Measurements from ENCODE around the gene CXCL11. TPM values are rescaled to one million over a fixed set of nuclear protein-coding genes. Genes with fewer than 3 reads are reported as not detected.

The CXCL11 gene
- total RNA-seq, 1 donor from 2014 or later, result not detected

- TF ChIP-seq, protein P1, sequence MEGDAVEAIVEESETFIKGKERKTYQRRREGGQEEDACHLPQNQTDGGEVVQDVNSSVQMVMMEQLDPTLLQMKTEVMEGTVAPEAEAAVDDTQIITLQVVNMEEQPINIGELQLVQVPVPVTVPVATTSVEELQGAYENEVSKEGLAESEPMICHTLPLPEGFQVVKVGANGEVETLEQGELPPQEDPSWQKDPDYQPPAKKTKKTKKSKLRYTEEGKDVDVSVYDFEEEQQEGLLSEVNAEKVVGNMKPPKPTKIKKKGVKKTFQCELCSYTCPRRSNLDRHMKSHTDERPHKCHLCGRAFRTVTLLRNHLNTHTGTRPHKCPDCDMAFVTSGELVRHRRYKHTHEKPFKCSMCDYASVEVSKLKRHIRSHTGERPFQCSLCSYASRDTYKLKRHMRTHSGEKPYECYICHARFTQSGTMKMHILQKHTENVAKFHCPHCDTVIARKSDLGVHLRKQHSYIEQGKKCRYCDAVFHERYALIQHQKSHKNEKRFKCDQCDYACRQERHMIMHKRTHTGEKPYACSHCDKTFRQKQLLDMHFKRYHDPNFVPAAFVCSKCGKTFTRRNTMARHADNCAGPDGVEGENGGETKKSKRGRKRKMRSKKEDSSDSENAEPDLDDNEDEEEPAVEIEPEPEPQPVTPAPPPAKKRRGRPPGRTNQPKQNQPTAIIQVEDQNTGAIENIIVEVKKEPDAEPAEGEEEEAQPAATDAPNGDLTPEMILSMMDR (IDR thresholded peaks at IDR 0.05; ENCODE audit: partially characterized antibody, unreplicated experiment), result no peak
- peaks cover 4% of the 10 kb centered on the region for H3K27me3 Mint-ChIP-seq (ENCODE audit: unreplicated experiment)
- no peak overlapping the region for H3K4me3 Mint-ChIP-seq (ENCODE audit: unreplicated experiment)
- H3K9me3 Mint-ChIP-seq (ENCODE audit: unreplicated experiment), result no peaks in the 10 kb centered on the region
- no peaks in the 10 kb centered on the region for H3K36me3 Mint-ChIP-seq (ENCODE audit: unreplicated experiment)
- no peaks in the 10 kb centered on the region for H3K4me1 Mint-ChIP-seq (ENCODE audit: low read depth, unreplicated experiment)
- no peak for DNase-seq
- no peak overlapping the region for H3K27ac Mint-ChIP-seq (ENCODE audit: unreplicated experiment)
Observed at GRCh38 chr4:76061421-76061820, 25.6 kb upstream of the CXCL11 start.

DNA sequence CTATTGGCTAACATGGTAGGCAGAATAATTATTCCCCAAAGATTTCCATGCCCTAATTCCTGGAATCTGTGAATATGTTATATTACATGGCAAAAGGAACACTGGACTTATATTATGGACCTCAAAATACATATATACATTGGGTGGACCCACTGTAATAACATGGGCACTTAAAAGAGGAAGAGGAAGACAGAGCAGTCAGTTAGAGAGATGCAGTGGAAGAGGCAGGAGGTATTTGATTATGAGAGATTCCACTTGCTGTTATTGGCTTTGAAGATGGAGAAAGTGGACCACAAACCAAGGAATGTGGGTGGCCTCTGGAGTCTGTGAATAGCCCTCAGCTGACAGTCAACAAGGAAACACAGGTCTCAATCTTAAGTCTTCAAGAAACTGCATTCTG lies 24.6 kb upstream of the CXCL11 start:
- Mint-ChIP-seq H3K4me1 (ENCODE audit: low read depth, unreplicated experiment) (no peaks in the 10 kb centered on the region), H3K9me3 (ENCODE audit: unreplicated experiment) (no peaks in the 10 kb centered on the region), H3K27ac (ENCODE audit: unreplicated experiment) (no peak overlapping the region), H3K36me3 (ENCODE audit: unreplicated experiment) (no peaks in the 10 kb centered on the region), H3K4me3 (ENCODE audit: unreplicated experiment) (no peak overlapping the region), H3K27me3 (ENCODE audit: unreplicated experiment) (peaks cover 4% of the 10 kb centered on the region)
- no peak for DNase-seq
- TF ChIP-seq, protein P1 (IDR thresholded peaks at IDR 0.05; ENCODE audit: partially characterized antibody, unreplicated experiment), result no peak

GRCh38 chr4:76059750-76060149 lies 23.9 kb upstream of the CXCL11 start:
- no peak for DNase-seq
- Mint-ChIP-seq H3K4me1 (ENCODE audit: low read depth, unreplicated experiment) (peaks cover 4% of the 10 kb centered on the region), H3K36me3 (ENCODE audit: unreplicated experiment) (no peaks in the 10 kb centered on the region), H3K27me3 (ENCODE audit: unreplicated experiment) (no peaks in the 10 kb centered on the region), H3K27ac (ENCODE audit: unreplicated experiment) (no peak overlapping the region), H3K4me3 (ENCODE audit: unreplicated experiment) (no peak overlapping the region), H3K9me3 (ENCODE audit: unreplicated experiment) (no peaks in the 10 kb centered on the region)
- TF ChIP-seq, protein P1 (IDR thresholded peaks at IDR 0.05; ENCODE audit: partially characterized antibody, unreplicated experiment), result no peak

- no peaks in the 10 kb centered on the region for H3K36me3 Mint-ChIP-seq (ENCODE audit: unreplicated experiment)
- no peak overlapping the region for H3K4me3 Mint-ChIP-seq (ENCODE audit: unreplicated experiment)
- TF ChIP-seq, protein P1 (IDR thresholded peaks at IDR 0.05; ENCODE audit: partially characterized antibody, unreplicated experiment), result no peak
- H3K4me1 Mint-ChIP-seq (ENCODE audit: low read depth, unreplicated experiment), result peaks cover 4% of the 10 kb centered on the region
- no peak for DNase-seq
- H3K27me3 Mint-ChIP-seq (ENCODE audit: unreplicated experiment), result no peaks in the 10 kb centered on the region
- no peak overlapping the region for H3K27ac Mint-ChIP-seq (ENCODE audit: unreplicated experiment)
- no peaks in the 10 kb centered on the region for H3K9me3 Mint-ChIP-seq (ENCODE audit: unreplicated experiment)
Observed at GRCh38 chr4:76058888-76059426, 23.1 kb upstream of the CXCL11 start.

- TF ChIP-seq, protein P1 (IDR thresholded peaks at IDR 0.05; ENCODE audit: partially characterized antibody, unreplicated experiment), result no peak
- H3K27ac Mint-ChIP-seq (ENCODE audit: unreplicated experiment), result no peak overlapping the region
- no peak for DNase-seq
- H3K4me1 Mint-ChIP-seq (ENCODE audit: low read depth, unreplicated experiment), result peaks cover 4% of the 10 kb centered on the region
- no peaks in the 10 kb centered on the region for H3K9me3 Mint-ChIP-seq (ENCODE audit: unreplicated experiment)
- no peak overlapping the region for H3K4me3 Mint-ChIP-seq (ENCODE audit: unreplicated experiment)
- H3K36me3 Mint-ChIP-seq (ENCODE audit: unreplicated experiment), result no peaks in the 10 kb centered on the region
- no peaks in the 10 kb centered on the region for H3K27me3 Mint-ChIP-seq (ENCODE audit: unreplicated experiment)
Observed at GRCh38 chr4:76058302-76058701, 22.4 kb upstream of the CXCL11 start.

Measured in glutamatergic neuron (in vitro differentiated cells).